HG03558 (cell line): ENCODE measurements around the gene BOK.
"Not testable (repeated sequence)": the region's sequence is repeated elsewhere in the genome, so short reads cannot be mapped to it uniquely, and the experiment has no call there.

Experiments
- ATAC-seq: cut with Tn5 transposase; IDR thresholded peaks from one replicate; pipeline ENCODE4 v1.9.1; 2021; ENCODE audit warnings: moderate number of reproducible peaks; ENCODE audit not compliant: unreplicated experiment; ENCODE audit errors: extremely low read depth

The BOK gene

DNA sequence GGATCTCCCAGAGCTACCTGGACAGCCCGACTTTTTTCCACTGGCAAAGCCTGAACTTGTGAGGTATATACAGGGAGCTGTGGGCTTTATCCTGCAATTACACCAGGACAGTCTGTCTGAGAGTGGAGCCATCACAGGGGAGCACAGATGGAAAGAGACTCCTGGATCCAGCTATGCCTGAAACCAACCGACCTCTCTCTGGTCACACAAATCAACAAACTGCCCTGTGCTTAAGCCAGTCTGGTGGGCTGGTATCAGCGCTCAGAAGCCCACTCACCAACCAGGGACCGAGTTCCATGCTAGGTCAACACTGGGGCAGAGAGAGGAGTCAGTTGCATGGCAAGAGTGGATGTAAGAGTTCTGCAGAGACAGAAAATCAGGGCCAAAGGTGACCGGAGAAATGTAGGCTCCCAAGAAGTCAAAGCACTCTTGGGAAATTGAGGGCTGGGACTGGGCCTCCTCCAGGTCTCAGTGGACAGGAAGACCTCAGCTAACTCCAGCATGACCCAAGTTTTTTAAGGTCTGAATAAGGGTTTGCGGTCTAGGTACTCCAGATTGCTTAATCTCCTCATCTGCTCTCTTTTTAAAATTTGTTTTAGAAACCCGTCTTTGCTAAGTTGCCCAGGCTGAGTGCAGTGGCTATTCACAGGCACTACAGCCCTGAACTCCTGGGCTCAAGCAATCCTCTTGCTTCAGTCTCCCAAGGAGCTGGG is 3.8 kb upstream of the BOK start:
- ATAC-seq, result no peak

- ATAC-seq, result no peak
Measured at GRCh38 chr2:241555711-241556110, 2.8 kb upstream of the BOK start.

- ATAC-seq, result no peak
Measured at GRCh38 chr2:241556746-241557145, 1.8 kb upstream of the BOK start.

GRCh38 chr2:241559323-241560161 is 997 bp downstream of the BOK start:
- ATAC-seq, result no peak

- no peak for ATAC-seq
Measured at GRCh38 chr2:241560162-241560882, 1.8 kb downstream of the BOK start.

DNA sequence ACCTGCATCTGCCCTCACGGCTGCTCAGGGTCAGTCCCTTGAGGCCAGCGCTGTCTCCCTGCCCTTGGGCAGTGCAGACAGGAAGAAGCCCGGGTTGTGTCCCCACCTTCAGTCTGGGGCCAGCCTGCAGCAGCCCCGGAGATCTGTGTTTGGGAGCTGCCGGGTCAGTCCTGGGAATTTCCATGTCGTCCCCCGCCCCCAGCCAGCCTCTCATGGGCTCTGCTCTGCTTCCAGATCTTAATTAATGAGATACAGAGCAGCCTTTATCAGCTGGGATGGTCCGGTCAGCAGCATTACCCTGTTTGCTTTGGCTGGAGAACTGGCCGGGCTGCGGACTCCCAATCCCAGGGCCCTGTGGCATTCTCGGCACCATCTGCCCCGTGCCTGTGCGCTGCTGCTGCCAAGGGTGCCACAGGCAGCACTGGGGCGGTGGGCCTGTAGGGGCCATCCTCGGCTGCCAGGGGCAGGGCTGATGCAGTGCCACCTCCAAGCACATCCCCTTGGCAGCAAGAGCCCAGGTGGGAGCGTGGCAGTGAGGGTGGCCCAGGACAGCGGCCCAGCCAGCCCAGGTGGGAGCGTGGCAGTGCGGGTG is 2.4 kb downstream of the BOK start:
- no peak for ATAC-seq

DNA sequence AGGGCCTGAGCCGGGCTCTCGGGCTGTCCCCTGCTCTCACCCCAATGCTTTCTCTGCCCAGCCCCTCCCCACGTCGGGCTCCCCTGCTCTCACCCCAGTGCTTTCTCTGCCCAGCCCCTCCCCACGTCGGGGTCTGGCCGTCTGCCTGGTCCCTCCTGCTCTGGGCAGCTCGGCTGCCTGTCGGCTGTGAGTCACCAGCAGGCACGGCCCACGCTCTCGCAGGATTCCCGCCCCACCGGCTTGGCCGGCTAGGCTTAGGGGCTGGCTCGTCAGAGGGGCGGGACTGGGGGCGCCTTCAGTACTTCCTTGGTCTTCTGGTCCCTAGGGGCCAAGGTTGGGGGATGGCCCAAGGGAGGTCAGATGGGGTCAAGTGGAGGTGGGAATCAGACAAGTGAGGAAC is 3.3 kb downstream of the BOK start:
- ATAC-seq, result no peak

DNA sequence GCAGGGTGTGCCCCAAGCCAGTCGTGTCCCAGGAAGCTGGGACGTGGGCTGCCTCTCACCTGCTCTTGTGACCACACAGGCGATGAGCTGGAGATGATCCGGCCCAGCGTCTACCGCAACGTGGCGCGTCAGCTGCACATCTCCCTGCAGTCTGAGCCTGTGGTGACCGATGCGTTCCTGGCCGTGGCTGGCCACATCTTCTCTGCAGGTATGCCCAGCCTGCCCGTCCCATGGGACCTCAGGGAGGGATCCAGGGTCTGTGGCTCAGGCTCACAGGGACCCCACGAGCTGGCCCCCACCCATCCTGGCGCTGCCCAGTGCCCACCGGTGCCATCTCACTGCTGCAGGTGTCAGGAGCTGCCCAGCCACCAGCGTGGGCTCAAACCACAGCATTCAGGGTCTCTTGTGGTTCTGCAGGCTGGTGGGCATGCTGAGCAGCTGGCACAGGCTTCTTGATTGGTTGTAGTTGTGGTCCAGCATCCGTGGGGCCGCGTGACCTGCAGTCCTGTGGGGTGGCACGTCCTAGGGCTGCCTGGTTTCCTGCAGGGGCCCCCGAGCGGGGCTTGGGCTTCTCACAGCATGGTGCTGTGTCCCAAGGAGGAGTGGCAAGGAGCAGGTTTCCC is 3.8 kb downstream of the BOK start:
- ATAC-seq, result no peak

DNA sequence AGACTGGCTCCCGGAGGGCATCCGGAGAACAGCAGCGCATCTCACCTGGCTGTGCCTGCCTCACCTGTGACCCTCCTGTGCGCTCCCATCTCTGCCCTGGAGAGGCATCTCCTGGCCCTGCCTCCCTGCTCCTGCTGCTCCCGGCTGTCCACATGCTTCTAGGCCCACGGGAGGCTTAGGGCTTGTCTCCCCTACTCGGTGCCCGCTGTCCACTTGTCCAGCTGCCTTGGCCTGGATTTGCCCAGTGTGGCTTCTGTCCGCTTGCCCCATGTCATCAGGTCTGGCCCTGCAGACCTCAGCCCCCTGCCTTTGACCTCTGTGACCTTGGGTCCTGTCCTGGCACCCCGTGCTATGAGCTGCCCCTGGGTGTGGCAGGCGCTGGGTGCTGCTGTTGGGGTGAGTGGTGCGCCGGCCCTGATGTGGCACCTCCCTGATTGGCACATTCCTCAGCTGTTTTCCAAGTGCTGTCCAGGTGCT is 4.5 kb downstream of the BOK start:
- ATAC-seq, result no peak

GRCh38 chr2:241563571-241563980 is 5.0 kb downstream of the BOK start:
- ATAC-seq, result no peak

DNA sequence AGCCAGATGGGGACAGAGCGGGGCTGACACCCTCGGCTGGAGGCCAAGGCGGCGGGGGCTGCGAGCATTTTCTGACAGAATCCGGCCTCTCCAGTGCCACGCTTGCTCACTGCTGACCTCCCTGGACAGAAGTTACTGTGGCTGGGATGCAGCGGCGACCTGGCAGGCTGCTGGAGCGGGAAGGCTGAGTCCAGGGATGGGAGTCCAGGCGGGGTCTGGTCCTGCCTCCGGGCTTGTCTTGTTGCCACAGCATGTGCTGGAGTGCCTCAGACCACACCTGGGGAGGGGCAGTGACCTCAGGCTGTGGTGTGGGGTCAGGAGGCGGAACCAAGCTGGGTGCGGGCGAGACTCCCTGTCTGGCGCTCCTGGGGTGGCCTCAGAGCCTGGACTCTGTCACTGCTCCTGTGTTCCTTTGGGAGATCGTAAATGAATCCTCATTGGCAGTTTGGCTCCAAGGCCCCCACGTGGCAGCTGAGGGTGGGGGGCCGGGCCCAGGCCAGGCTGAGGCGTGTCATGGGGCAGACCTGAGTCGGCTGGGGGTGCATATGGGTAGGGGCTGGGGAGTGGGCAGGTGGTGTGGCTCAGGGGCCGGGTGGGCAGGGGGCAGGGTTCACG is 5.5 kb downstream of the BOK start:
- ATAC-seq, result no peak

DNA sequence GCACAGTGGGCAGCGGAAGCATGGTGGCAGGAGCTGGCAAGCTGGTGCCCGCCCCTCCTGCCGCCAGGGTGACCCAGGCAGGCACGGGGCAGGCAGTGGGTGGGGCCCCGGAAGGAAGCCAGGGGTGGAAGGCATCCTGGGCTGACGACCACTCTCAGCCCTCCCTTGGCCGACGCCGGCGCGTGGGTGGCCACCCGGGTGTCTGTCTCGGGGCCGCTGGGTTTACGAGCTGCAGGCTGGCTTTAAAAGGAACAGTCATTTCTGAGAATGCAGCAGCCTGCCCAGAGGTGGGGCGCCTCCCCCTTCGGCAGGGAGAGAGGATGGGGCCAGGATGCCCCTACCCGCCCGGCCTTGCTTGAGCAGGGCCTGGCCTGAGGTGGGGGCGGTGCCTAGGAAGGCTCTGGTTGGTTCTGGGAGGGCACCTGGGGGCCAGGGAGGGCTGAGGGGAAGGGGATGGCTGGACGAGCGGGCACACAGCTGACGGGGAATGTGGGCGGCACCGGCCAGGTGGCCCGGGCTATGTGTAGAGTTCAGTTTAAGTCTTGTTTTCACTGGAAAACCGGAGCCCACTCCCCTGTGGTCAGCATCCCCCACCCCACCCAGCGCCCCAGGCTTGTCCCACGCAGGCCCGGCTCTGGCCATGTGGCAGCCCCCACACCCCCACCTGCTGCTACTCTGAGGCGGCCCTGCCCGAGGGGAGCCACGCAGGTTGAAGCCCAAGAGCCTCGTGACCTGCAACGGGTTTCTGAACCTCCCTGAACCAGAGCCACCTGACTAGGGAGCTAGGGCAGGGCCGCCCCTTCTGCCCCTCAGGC is 6.3 kb downstream of the BOK start:
- ATAC-seq, result no peak

- no peak for ATAC-seq
Measured at GRCh38 chr2:241565411-241565810, 6.9 kb downstream of the BOK start.

DNA sequence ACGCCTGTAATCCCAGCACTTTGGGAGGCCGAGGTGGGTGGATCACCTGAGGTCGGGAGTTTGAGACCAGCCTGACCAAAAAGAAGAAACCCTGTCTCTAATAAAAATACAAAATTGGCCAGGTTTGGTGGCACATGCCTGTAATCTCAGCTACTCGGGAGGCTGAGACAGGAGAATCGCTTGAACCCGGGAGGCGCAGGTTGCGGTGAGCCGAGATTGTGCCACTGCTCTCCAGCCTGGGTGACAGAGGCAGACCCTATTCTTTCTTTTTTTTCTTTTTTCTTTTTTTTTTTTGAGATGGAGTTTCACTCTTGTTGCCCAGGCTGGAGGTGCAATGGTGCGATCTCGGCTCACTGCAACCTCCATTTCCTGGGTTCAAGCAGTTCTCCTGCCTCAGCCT is 7.5 kb downstream of the BOK start:
- ATAC-seq, result not testable (repeated sequence)

- ATAC-seq, result no peak
Measured at GRCh38 chr2:241566468-241566867, 7.9 kb downstream of the BOK start.

- not testable (repeated sequence) for ATAC-seq
Measured at GRCh38 chr2:241567266-241567665, 8.7 kb downstream of the BOK start.

GRCh38 chr2:241567776-241568175 is 9.2 kb downstream of the BOK start:
- no peak for ATAC-seq

- ATAC-seq, result no peak
Measured at GRCh38 chr2:241568726-241569125, 10.2 kb downstream of the BOK start.

DNA sequence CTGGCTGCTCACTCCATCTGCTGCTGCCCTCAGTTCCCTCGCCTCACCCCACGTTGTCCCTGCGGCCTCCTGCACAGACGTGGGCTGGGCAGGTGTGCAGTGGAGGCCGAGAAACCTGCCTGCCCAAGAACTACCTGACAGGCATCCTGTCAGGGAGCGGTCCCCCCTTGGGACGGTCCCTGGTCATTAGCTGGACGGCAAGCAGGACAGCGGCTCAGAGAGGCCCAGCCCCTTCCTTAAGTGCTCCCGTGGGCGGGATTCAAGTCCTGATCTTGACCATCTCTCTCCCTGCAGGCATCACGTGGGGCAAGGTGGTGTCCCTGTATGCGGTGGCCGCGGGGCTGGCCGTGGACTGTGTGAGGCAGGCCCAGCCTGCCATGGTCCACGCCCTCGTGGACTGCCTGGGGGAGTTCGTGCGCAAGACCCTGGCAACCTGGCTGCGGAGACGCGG is 11.3 kb downstream of the BOK start:
- ATAC-seq, result no peak
